ENCODE results near the gene SHISA8.
A peak's percentile ranks its signal among the peaks of the same experiment; 100 is the strongest.

Gene SHISA8

GRCh38 chr22:41913842-41914534 is 886 bp downstream of the SHISA8 start:
- DNase-seq = peak; percentile 49

- no peak for DNase-seq
These were observed 1.7 kb downstream of the SHISA8 start for GRCh38 chr22:41913040-41913719.

GRCh38 chr22:41912338-41913039 is 2.4 kb downstream of the SHISA8 start:
- DNase-seq = no peak

GRCh38 chr22:41911001-41911611 is 3.8 kb downstream of the SHISA8 start:
- DNase-seq = peak; percentile 39

GRCh38 chr22:41910050-41911000 is 4.5 kb downstream of the SHISA8 start:
- peak; percentile 71 for DNase-seq

- peak; percentile 63 for DNase-seq
These were observed 5.4 kb downstream of the SHISA8 start for GRCh38 chr22:41909310-41910049.

- DNase-seq = peak; percentile 23
These were observed 6.2 kb downstream of the SHISA8 start for GRCh38 chr22:41908411-41909309.

GRCh38 chr22:41907436-41908401 is 7.2 kb downstream of the SHISA8 start:
- DNase-seq = no peak

- no peak for DNase-seq
These were observed 8.1 kb downstream of the SHISA8 start for GRCh38 chr22:41906822-41907221.

- DNase-seq = no peak
These were observed 9.3 kb downstream of the SHISA8 start for GRCh38 chr22:41905411-41906202.

- DNase-seq = no peak
These were observed 10.1 kb downstream of the SHISA8 start for GRCh38 chr22:41904450-41905410.

GRCh38 chr22:41902932-41903421 is 11.9 kb downstream of the SHISA8 start:
- DNase-seq = peak; percentile 35

GRCh38 chr22:41902016-41902415 is 12.9 kb downstream of the SHISA8 start:
- DNase-seq = no peak

GRCh38 chr22:41900652-41901312 is 14.1 kb downstream of the SHISA8 start:
- DNase-seq = no peak

- no peak for DNase-seq
These were observed 14.8 kb downstream of the SHISA8 start for GRCh38 chr22:41899992-41900651.

GRCh38 chr22:41899110-41899509 is 15.8 kb downstream of the SHISA8 start:
- no peak for DNase-seq
